ENCODE results near the gene CS. TPM values are rescaled to one million over a fixed set of nuclear protein-coding genes. Genes with fewer than 3 reads are reported as not detected.
A peak's percentile ranks its signal among the peaks of the same experiment; 100 is the strongest.
"Not testable (repeated sequence)": the region's sequence is repeated elsewhere in the genome, so short reads cannot be mapped to it uniquely, and the experiment has no call there.

The CS gene
- total RNA-seq, 1 experiment from 2014 or later, result 250 TPM

GRCh38 chr12:56286044-56286830, 13.9 kb downstream of the CS start:
- H3K14ac ChIP-seq (ENCODE audit: insufficient read depth, low read length), result no peak overlapping the region
- H3K79me1 ChIP-seq (ENCODE audit: insufficient read depth, low read depth, low read length, poor library complexity, severe bottlenecking), result peaks cover 3% of the 10 kb centered on the region
- no peaks in the 10 kb centered on the region for H3K23me2 ChIP-seq (ENCODE audit: insufficient read length, low read depth, low read length, poor library complexity, severe bottlenecking)
- 0 out of 2 replicates have a peak, but pooled peaks cover 2% of the 10 kb centered on the region for H3K4me1 ChIP-seq (ENCODE audit: insufficient read depth, low read length)
- no peak overlapping the region for H4K8ac ChIP-seq (replicated peaks; ENCODE audit: insufficient read length, low read depth, low read length)
- no peak overlapping the region for H2AFZ ChIP-seq (ENCODE audit: low read length)
- no peak overlapping the region for H2BK20ac ChIP-seq (ENCODE audit: low read depth, low read length, poor library complexity, severe bottlenecking)
- no peaks in the 10 kb centered on the region for H3K27me3 ChIP-seq (ENCODE audit: insufficient read depth, low read length)
- no peak overlapping the region for H3K27ac ChIP-seq (ENCODE audit: insufficient read length, low read depth, low read length)
- H3K4me3 Mint-ChIP-seq, result no peak overlapping the region
- H3K79me2 ChIP-seq (ENCODE audit: insufficient read depth, low read length), result no peaks in the 10 kb centered on the region
- no peak overlapping the region for H2BK5ac ChIP-seq (ENCODE audit: insufficient read length, low read length)
- no peaks in the 10 kb centered on the region for H4K20me1 ChIP-seq (ENCODE audit: control insufficient read depth, insufficient read depth, insufficient read length)
- no CpG with 5 or more reads among the region's 4 CpGs for WGBS (ENCODE audit: extremely low coverage, insufficient read length, low lambda C conversion rate)
- H3K56ac ChIP-seq (ENCODE audit: insufficient read length, low read depth, low read length), result no peak overlapping the region
- H4K5ac ChIP-seq (ENCODE audit: insufficient read length, low read depth, low read length), result no peak overlapping the region
- H2AK5ac ChIP-seq (ENCODE audit: insufficient read length, low read length), result no peak overlapping the region
- H2BK120ac ChIP-seq (ENCODE audit: low read depth, low read length, poor library complexity, severe bottlenecking), result no peak overlapping the region
- H3T11ph ChIP-seq (ENCODE audit: low read length), result no peak overlapping the region
- no peak overlapping the region for H2BK12ac ChIP-seq (ENCODE audit: insufficient read length, low read depth, low read length)
- no peak overlapping the region for H3K4me2 ChIP-seq (ENCODE audit: insufficient read depth, insufficient read length, low read length)
- H3K9me3 ChIP-seq (ENCODE audit: control insufficient read depth, low read depth, low read length), result no peaks in the 10 kb centered on the region
- no peak for DNase-seq
- peak overlapping the region in 1 of 3 experiments; percentile 53; a peak in 1 of 7 replicates for H3K27ac Mint-ChIP-seq
- H3K36me3 Mint-ChIP-seq (ENCODE audit: insufficient read depth in 1 of 3, low read depth in 3 of 3), result peaks cover 27 to 64% (median 46%) of the 10 kb centered on the region in 3 experiments
- H3K18ac ChIP-seq (ENCODE audit: insufficient read length, low read depth, low read length), result no peak overlapping the region
- H3K9me3 Mint-ChIP-seq, result no peaks in the 10 kb centered on the region
- H3K4ac ChIP-seq (ENCODE audit: low read depth, low read length), result no peak overlapping the region
- H2BK15ac ChIP-seq (ENCODE audit: low read depth, low read length), result no peak overlapping the region
- H3K9ac ChIP-seq (ENCODE audit: extremely low read depth, insufficient read length, low read length), result no peak overlapping the region
- no peak overlapping the region for H4K91ac ChIP-seq (ENCODE audit: insufficient read length, low read depth, low read length)
- H3K4me1 Mint-ChIP-seq, result peaks cover 0 to 6% of the 10 kb centered on the region in 2 experiments; a peak in 2 of 4 replicates
- no peak for TF ChIP-seq CTCF (conservative IDR thresholded peaks at IDR 0.05)
- no peak overlapping the region for H3K23ac ChIP-seq (ENCODE audit: insufficient read length, low read depth, low read length)
- H3K27me3 Mint-ChIP-seq (ENCODE audit: low read depth), result no peaks in the 10 kb centered on the region

- peaks cover 22 to 64% (median 45%) of the 10 kb centered on the region in 3 experiments for H3K36me3 Mint-ChIP-seq (ENCODE audit: insufficient read depth in 1 of 3, low read depth in 3 of 3)
- H3K4me3 Mint-ChIP-seq; H3K79me2 ChIP-seq (ENCODE audit: insufficient read depth, low read length): not testable (repeated sequence)
Measured at GRCh38 chr12:56284263-56284662, 15.9 kb downstream of the CS start.

More at GRCh38 chr12:56284263-56284662, 15.9 kb downstream of the CS start:
- not testable (repeated sequence) for H3K14ac ChIP-seq (ENCODE audit: insufficient read depth, low read length); H3K18ac ChIP-seq (ENCODE audit: insufficient read length, low read depth, low read length); H2BK120ac ChIP-seq (ENCODE audit: low read depth, low read length, poor library complexity, severe bottlenecking); H3K23me2 ChIP-seq (ENCODE audit: insufficient read length, low read depth, low read length, poor library complexity, severe bottlenecking); H3K4me1 Mint-ChIP-seq; H3K79me1 ChIP-seq (ENCODE audit: insufficient read depth, low read depth, low read length, poor library complexity, severe bottlenecking); H3K9me3 Mint-ChIP-seq; H4K20me1 ChIP-seq (ENCODE audit: control insufficient read depth, insufficient read depth, insufficient read length); H3K4me2 ChIP-seq (ENCODE audit: insufficient read depth, insufficient read length, low read length); H2BK20ac ChIP-seq (ENCODE audit: low read depth, low read length, poor library complexity, severe bottlenecking); H3K27ac ChIP-seq (ENCODE audit: insufficient read length, low read depth, low read length); H2BK5ac ChIP-seq (ENCODE audit: insufficient read length, low read length); DNase-seq; H3T11ph ChIP-seq (ENCODE audit: low read length); H4K91ac ChIP-seq (ENCODE audit: insufficient read length, low read depth, low read length); H3K56ac ChIP-seq (ENCODE audit: insufficient read length, low read depth, low read length); H2AFZ ChIP-seq (ENCODE audit: low read length); H2BK15ac ChIP-seq (ENCODE audit: low read depth, low read length); H4K8ac ChIP-seq (replicated peaks; ENCODE audit: insufficient read length, low read depth, low read length); H2AK5ac ChIP-seq (ENCODE audit: insufficient read length, low read length); H3K4ac ChIP-seq (ENCODE audit: low read depth, low read length); H2BK12ac ChIP-seq (ENCODE audit: insufficient read length, low read depth, low read length); H4K5ac ChIP-seq (ENCODE audit: insufficient read length, low read depth, low read length); H3K27ac Mint-ChIP-seq; H3K9me3 ChIP-seq (ENCODE audit: control insufficient read depth, low read depth, low read length); H3K4me1 ChIP-seq (ENCODE audit: insufficient read depth, low read length); H3K27me3 ChIP-seq (ENCODE audit: insufficient read depth, low read length); H3K27me3 Mint-ChIP-seq (ENCODE audit: low read depth); H3K9ac ChIP-seq (ENCODE audit: extremely low read depth, insufficient read length, low read length); H3K23ac ChIP-seq (ENCODE audit: insufficient read length, low read depth, low read length)
- WGBS (ENCODE audit: extremely low coverage, insufficient read length, low lambda C conversion rate), result no CpG with 5 or more reads among the region's 5 CpGs

Measured in H9 (cell line).